GM19099 (cell line): ENCODE measurements around the gene COG3.

Source experiments
- POLR2A ChIP-seq: IDR thresholded peaks from 3 replicates; pipeline ENCODE4 v1.6.1; 2011; ENCODE audit warnings: low read depth; ENCODE audit not compliant: insufficient read length; ENCODE audit errors: extremely low read depth

COG3 gene

DNA sequence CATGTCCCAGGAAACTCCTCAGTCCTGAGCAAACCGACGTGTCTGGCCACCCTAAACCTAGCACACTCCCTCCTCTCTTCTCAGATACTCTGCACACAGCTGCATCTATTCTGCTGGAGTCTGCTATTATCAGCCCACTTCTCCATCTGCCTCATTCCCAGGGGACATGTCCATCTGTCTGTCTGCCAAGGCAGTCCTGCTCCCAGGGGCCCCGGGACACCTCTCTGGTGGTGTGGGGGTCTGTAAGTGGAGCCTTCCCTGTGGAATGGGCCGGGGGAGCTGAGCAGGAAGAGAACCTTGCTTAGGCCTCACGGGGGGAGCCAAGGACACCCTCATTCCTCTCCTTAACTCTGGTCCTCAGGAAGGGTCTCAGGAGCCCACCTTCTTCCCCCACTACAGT is 78.1 kb downstream of the COG3 start:
- no peak for TF ChIP-seq POLR2A

DNA sequence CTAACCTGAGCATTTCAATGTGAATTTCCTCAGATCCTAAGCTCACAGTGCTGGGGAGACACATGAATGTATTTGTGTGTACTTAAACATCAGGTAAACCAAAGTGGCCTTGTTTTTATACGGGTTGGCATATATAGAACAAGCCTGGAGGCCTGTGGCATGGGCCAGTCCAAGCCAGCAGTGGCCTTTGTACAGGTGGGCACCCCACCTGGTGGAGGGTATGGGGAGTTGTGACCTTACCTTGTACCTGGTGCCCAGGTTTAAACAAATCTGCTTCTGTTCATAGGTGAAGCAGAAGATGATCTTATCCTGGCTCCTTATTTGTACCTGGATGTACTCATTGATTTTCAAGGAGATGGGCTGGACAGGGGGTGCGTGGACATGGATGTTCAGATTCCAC is 79.8 kb downstream of the COG3 start:
- TF ChIP-seq POLR2A, result no peak

DNA sequence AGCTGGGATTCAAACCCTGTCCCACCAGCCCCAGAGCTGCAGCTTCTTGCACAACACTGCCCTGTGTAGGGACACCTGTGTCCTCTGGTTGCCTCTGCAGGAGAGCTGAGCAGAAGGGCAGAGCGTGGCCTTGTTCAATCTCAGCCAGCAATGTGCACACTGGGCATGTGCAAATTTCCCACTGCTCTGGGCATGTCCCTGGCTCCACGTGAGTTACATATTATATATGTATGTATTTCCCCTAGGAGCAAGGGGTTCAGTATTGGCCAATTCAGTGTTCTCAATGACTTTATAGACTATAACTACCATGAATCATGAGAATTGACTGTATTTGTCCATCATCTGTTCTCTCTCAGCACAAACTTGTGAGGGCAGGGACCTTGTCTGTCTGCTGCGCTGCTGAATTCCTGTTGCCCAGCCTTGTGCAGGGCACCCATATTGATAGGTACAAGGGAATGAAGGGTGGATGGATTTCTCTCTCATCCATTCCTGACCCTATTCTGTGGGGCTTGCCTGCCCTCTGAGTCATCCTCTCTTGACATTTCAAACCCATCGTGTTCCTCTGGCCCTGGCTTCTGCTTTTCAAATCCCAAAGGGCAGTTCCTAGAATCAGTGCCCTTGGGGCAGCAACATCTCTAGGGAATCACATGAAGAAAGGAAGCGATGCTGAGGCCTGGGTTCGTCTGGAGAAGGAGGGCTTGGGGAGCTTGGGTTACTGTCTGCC is 81.1 kb downstream of the COG3 start:
- TF ChIP-seq POLR2A, result no peak

DNA sequence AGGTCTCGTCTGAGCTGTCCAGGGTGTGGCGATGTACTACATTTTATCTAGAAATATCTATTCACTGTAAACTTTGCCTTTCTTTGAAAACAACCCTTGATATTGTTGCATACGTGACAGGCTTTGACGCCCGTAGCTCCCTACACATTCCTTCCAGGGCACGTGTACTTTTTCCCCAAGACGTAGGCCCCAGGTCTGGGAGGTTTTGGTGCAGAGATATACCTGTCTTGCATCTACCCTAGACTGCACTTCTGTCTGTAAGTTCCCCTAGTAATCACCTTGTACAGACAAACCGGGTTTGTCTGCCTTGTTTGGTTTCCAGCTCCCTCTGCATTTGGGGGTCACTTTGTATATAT is 81.6 kb downstream of the COG3 start:
- no peak for TF ChIP-seq POLR2A

DNA sequence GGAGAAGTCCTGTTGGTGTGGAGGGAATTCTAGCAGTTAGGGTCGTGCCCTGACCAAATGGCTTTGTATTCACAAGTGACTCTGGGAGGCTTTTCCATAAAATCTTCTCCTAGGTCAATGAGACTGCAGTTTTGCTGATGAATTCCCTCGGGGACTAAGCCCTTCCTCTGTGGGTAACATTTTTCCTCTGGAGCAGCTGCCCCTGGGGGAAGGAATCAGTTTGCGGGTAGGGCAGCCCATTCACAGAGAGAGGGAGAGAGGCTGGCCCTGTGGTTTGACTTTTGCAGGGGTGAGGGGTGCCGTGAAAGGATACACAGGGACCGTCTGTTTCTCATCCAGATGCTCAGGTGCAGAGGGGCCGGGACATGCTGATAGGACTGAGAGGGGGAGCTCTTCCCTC is 83.5 kb downstream of the COG3 start:
- no peak for TF ChIP-seq POLR2A

DNA sequence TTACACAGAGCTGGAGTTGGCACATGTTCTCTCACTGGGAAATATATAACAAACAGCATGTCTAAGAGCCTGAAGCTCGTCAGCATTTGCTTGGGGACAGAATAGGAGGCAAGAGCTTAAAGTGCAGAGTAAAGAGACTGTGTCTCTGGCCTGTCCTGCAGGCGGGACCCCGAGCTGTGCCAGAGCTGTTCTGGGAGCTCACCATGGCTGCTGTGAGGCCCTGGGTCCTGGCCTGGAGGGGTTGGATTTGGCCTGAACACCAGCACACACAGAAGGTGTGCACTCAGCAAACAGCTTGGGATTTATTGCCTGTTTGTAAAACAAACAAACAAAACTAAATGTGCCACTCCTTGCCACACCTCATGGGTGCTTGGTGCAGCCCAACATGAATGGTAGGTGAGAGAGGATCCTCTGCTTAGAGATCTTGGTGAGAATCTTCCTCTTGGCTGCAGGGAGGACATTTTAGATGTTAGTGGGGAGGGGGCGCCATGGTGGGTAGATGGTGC is 89.9 kb downstream of the COG3 start:
- TF ChIP-seq POLR2A, result no peak

DNA sequence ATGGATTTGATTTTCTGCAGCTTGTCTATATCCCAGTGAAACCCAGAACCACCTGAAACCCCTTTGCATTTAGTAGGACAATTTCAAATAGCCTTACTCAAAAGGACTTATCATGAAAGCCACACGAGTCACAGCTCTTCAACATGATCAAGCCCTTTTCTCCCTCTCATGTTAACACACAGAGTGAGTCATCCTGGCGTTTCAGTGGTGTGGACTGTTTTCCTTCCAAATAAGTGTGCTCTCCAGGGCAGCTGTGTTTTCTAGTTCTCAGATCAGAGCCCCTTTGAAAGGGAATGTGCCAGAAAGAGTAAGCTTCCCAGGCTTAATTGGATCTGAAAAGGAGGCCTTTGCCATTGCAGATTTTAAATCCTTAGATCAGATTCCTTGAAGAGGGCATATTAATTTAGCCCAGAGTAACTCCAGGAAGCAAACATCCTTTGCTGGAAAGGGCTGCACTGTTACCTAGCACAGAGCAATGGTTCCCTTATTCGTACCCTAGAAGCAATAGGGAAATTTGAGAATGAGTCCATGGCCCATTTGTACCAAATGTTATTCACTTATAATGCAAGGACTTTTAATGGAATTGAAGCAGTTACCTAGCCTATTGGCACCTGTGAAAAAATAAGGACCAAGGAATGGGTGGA is 99.5 kb downstream of the COG3 start:
- TF ChIP-seq POLR2A, result no peak

DNA sequence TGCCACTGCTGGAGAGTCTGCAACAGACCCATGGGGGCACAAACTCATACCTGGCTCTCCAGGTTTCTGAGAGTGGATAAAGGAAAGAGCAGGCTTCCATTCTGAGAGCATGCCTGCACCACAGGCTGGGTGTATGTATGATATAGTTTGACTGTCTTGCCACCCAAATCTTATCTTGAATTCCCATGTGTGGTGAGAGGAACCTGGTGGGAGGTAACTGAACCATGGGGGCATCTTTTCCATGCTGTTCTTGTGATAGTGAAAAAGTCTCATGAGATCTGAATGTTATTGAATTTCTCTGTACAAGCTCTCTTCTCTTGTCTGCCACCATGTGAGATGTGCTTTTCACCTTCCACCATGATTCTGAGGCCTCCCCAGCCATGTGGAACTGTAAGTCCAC is 100.6 kb downstream of the COG3 start:
- TF ChIP-seq POLR2A, result no peak

DNA sequence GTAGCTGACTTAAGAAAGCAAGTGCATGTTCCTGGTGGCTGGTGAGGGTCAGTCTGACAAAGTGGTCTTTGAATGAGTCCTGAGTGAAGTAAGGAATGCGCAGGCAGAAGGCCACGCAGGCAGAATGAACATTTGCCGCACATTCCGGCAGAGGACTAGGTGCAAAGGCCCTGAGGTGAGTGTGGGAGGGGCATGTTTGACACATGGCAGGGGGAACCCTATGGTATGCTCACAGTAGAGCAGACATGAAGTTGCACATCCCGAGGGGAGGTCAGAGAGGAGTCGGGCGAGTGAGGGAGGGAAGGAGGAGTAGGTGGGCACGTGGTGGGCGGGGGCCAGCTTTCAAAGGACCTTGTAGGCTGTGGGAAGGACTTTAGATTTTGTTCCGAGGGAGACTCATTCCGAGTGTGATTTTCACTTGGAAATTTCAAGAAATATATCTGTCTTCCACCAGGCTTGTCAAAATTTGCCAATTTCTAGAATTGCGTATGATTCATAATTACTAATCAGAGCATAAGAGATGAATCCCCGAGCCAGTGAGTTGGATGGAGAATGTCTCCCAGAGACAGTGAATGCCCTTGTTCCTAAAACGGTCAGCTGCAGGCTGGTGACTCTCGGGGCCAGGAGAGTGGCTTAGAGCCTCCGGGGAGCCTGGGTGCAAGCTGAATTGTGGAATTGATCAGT is 110.5 kb downstream of the COG3 start:
- TF ChIP-seq POLR2A, result no peak

DNA sequence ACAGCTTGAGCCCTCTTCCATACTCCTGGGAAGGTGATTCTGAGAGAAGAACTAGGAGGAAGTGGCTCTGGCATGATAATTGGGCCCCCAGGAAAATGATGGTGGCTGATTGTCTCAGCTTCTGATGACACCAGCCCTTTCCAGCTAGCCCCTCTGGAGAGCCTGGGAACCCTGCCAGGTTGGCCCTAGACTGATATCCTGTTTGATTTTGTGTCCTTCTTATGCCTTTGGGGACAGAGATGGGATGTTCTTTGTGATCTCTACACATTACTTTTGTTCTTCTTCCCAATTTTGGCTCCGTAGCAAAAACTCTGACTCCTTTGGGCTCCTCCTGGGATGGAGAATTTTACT is 111.1 kb downstream of the COG3 start:
- TF ChIP-seq POLR2A, result no peak

DNA sequence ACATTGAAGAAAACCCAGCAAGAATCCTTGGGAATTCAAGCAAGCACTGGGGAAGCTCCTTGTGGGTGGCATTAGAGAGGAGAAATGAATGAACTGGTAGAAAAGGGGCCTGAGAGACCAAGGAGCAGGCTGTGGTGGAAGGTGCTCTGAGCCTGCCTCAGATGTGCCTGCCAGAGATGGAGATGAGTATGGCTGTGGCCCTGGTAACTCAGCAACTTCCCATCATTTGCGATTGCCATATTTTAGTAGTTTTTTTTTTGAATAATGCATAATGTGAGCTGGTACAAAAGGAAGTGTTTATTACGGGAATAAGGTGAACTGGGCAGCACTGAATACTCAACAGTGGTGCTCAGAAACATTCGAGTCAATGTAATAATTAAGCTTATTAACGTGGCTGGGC is 111.7 kb downstream of the COG3 start:
- no peak for TF ChIP-seq POLR2A

DNA sequence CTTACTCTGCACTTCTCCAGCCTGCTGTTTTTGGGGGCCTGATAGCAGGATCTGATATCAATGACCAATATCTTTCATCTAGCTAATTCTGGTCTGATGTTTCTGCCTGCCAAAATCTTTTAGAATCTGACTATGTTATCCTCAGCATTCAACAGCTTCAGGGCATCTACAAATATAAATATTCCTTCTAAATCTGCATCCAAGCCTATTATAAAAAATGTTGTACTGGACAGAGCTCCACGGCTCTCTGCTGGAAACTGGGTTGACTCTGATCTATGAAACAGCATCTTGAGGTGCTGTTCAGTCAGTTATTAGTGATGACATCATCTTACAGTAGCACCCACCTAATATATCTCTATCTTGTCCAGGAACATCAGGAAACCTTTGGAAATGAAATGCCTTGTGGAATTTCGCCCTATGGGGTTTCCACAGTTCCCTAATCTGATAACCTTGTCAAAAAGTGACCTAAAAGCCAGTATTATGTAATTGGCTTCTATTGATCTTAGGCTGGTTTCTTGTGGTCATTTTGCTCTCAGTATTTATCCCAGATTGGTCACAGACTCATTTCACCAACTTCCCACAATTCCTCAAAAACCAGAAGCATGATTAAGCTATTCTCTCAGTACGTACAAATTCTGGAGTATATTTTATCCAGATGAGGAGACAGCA is 117.8 kb downstream of the COG3 start:
- TF ChIP-seq POLR2A, result no peak

DNA sequence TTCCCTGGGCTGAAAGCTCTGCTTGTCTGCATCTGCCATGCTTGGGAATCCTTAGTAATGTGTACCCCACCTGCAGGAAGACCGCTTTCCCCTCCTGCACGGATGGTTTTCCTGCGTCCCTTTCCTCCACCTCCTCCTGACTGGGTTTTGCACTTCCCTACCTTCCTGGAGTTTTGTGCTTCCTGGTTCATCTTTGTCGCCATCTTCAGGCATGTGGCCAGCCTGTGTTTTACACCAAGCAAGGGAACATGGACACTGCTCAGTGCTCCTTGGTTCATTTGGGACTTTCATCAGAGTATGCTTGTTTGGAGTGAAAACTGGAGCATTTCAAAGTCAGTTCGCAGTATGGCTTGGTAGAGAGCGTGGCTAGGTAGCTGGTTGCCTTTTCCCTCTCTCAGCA is 120.1 kb downstream of the COG3 start:
- TF ChIP-seq POLR2A, result no peak
